ENCODE data around the gene MPRIP.

DNA sequence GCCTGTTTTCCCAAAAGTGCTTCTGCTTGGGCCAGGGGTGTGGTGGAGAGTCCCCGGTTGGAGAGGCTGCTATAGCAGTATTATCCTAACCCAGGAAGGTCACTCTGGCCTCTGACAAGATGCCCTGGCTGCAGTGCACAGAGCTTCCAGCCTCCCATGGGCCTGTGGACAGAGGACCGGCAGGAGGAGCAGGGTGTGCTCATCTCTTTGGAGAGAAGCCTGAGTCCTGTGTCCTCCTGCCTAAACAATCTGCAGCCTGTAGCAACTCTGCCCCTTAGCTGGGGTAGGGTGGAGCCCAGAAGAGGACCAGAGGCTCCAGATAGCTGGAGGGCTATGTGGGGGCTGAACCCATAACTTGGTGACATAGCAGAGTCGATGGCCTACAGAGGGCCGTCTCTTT lies 78.0 kb downstream of the MPRIP start:
- TF ChIP-seq, protein P1, sequence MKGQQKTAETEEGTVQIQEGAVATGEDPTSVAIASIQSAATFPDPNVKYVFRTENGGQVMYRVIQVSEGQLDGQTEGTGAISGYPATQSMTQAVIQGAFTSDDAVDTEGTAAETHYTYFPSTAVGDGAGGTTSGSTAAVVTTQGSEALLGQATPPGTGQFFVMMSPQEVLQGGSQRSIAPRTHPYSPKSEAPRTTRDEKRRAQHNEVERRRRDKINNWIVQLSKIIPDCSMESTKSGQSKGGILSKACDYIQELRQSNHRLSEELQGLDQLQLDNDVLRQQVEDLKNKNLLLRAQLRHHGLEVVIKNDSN (IDR thresholded peaks at IDR 0.05): no peak
- TF ChIP-seq EP300 (IDR thresholded peaks at IDR 0.05; ENCODE audit: borderline replicate concordance) (no peak), TEAD4 (IDR thresholded peaks at IDR 0.05) (no peak), TCF12 (IDR thresholded peaks at IDR 0.05; ENCODE audit: low read depth) (no peak), TAF1 (IDR thresholded peaks at IDR 0.05; ENCODE audit: low read depth) (no peak), YY1 (IDR thresholded peaks at IDR 0.05; ENCODE audit: low read depth) (no peak), FOXM1 (IDR thresholded peaks at IDR 0.05; ENCODE audit: borderline replicate concordance, low read depth) (no peak)

All from Ishikawa (cell line).